SK-MEL-5 (cell line): Measurements from ENCODE around the gene TCL1B. TPM values are rescaled to one million over a fixed set of nuclear protein-coding genes. Genes with fewer than 3 reads are reported as not detected.

Source experiments
- DNase-seq: peaks from one replicate; pipeline ENCODE4 v3.0.0-alpha.2; 2016; ENCODE audit warnings: low read depth, low spot score
- in situ Hi-C: cut with HindIII; loops from 2 replicates; pipeline ENCODE4 v1.10.0; 2016; ENCODE audit warnings: low sequenced_read_pairs, high pct_unique_total_duplicates, low pct_unique_long_range_greater_than_20kb
- total RNA-seq: library from RNA; depleted of rRNA; stranded (reverse); fragments of >200 nt; shearing (Covaris generic); gene quantifications from 2 replicates; pipeline ENCODE4 v1.2.3, GENCODE V29; 2014

The TCL1B gene
- total RNA-seq, 1 experiment from 2014 or later: not detected

DNA sequence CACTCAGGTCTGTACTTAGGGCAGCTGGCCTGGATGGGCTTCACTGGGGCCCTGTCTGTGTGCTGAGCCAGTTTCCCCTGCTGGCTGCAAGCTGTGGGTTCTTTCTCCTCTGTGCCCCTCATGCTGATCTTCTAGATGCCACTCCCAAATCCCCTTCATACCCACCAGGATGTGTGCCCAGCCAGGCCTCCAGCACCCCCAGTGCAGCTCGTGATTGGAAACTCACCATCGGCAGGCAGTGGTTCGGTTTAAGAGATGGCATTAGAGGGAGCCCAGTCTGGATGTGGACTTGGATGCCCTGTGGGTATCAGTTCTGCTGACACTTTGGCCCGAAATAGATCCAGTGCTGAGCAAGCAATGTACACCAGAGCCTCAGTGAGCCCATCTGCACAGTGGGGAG, 5.9 kb downstream of the TCL1B start:
- in situ Hi-C loops: no loop called here
- DNase-seq: no peak

- in situ Hi-C loops: no loop called here
- no peak for DNase-seq
These were observed 8.8 kb downstream of the TCL1B start for GRCh38 chr14:95695051-95695450.

GRCh38 chr14:95695913-95696312, 9.7 kb downstream of the TCL1B start:
- DNase-seq: no peak
- in situ Hi-C loops: no loop called here

DNA sequence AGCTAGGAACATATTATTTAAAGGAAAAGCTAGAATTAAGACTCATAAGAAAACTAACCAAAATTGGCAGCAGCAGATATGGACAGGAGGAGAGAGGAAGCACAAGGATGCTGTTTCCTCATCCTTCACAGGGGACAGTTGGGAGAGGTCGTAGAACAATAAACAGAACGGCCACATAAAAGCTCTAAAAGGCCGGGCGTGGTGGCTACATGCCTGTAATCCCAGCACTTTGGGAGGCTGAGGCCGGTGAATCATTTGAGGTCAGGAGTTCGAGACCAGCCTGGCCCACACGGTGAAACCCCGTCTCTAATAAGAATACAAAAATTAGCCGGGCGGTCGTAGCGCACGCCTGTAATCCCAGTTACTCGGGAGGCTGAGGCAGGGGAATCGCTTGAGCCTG, 10.5 kb downstream of the TCL1B start:
- in situ Hi-C loops: no loop called here
- no peak for DNase-seq

DNA sequence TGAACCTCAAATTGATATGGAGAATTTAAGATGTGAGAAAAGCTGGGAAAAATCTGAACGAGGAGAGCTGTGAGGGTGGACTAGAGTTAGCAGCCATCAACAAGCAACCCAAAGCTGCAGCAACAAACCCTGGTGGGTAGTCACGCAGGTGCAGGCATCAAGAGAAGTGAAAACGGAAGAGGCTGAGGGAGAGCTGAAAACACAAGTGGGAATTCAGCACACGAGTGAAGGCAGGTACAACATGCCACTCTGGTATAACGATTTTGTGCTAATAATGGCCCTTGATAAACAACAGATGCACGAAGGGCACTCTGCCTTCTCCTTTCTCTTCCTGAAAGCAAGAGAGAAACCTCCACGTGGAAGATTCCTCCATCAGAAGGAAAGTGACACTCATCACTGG, 11.5 kb downstream of the TCL1B start:
- in situ Hi-C loops: no loop called here

DNA sequence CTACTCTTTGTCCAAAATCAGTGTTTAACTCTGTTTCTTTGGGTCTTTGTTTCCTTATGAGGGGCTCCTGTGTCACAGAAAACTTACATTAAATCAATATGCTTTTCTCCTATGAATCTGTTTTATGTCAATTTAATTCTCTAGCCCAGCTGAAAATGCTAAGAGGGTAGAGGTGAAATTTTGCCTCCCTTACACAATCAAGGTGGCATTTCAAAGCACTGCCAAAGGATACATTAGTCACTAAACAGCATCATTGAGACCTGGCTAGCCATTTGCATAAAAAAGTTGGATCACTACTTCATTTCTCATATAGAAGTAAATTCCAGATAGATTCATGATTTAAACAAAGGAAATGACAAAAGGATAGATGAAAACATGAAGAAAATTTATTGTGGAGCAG, 12.1 kb downstream of the TCL1B start:
- in situ Hi-C loops: no loop called here
- DNase-seq: no peak

More for the DNA sequence above, 11.5 kb downstream of the TCL1B start:
- no peak for DNase-seq

DNA sequence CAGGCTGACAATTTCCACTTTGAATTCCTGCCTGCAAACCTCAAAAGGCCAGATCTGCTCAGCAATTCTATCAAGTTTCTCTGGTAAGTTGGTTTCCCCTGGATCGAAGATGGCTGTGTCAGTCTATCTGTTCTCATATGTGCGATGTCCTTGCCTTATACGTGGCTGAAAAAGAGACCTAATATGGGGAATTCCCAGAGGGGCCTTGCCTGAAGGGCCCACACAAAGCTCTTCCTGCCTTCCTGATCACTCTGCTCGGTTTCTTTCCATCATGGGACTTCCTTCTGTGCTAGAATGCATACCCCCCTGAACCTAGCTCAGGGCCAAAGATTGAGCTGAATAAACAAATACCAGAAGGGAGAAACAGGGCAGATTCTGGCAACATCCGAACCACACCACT, 13.2 kb downstream of the TCL1B start:
- in situ Hi-C loops: no loop called here
- no peak for DNase-seq

GRCh38 chr14:95700221-95700976, 14.2 kb downstream of the TCL1B start:
- no peak for DNase-seq
- in situ Hi-C loops: no loop called here

GRCh38 chr14:95701846-95702221, 15.6 kb downstream of the TCL1B start:
- in situ Hi-C loops: no loop called here
- no peak for DNase-seq

GRCh38 chr14:95703341-95703740, 17.1 kb downstream of the TCL1B start:
- DNase-seq: no peak
- in situ Hi-C loops: no loop called here

- in situ Hi-C loops: no loop called here
- no peak for DNase-seq
These were observed 17.6 kb downstream of the TCL1B start for GRCh38 chr14:95703805-95704204.

GRCh38 chr14:95705518-95705917, 19.3 kb downstream of the TCL1B start:
- in situ Hi-C loops: no loop called here

GRCh38 chr14:95707327-95707726, 21.1 kb downstream of the TCL1B start:
- in situ Hi-C loops: no loop called here
- no peak for DNase-seq

More at GRCh38 chr14:95705518-95705917, 19.3 kb downstream of the TCL1B start:
- DNase-seq: no peak

GRCh38 chr14:95710106-95710505, 23.9 kb downstream of the TCL1B start:
- no peak for DNase-seq
- in situ Hi-C loops: no loop called here

GRCh38 chr14:95711476-95712176, 25.4 kb downstream of the TCL1B start:
- no peak for DNase-seq
- in situ Hi-C loops: no loop called here

DNA sequence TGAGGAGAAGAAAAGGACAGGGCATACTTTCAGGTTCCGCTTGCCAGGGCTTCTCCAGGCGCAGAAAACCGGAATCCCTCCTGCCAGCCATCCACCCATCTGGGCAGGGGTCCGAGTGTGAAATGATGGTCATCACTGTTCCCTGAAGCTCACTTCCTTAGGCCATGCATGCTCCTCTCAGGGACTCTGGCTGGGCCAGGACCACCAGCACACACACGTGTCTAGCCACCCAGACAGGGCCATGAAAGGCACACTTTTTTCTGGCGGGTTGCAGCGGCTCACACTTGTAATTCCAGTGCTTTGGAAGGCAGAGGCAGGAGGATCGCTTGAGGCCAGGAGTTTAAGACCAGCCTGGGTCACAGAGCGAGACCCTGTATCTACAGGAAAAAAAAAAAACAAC, 26.2 kb downstream of the TCL1B start:
- no peak for DNase-seq
- in situ Hi-C loops: no loop called here

GRCh38 chr14:95713596-95714371, 27.6 kb downstream of the TCL1B start, which contains the start of gene TCL1A:
Gene TCL1A (minus strand): TSS chr14:95714125. CDS start chr14:95714066, 59 bp downstream.
- no peak for DNase-seq

DNA sequence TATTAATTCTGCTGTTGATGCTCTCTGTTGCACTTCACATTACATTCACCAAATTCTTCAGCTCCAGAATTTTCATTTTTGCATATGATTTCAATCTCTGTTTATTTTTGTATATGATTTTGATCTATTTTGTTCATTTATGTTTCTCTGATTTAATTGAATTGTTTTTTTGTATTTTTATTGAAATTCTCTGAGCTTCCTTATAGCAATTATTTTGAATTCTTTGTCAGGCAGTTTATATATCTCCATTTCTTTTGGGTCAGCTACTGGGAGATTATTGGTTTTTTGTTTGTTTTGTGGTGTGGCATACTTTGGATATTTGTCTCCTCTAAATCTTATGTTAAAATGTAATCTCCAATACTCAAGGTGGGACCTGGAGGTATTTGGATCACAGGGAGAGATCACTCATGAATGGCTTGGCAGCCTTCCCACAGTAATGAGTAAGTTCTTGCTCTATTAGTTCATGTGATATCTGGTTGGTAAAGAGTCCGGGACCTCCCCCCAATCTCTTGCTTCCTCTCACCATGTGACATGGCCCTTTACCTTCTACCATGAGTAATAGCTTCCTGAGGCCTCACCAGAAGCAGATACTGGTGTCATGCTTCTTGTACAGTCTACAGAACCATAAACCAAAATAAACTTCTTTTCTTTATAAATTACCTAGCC, 36.4 kb downstream of the TCL1B start:
- in situ Hi-C loops: no loop called here
- no peak for DNase-seq

More at GRCh38 chr14:95713596-95714371, 27.6 kb downstream of the TCL1B start, which contains the start of gene TCL1A:
- in situ Hi-C loops: no loop called here
